Measurements from ENCODE around the gene ATP6V0E2. TPM values are rescaled to one million over a fixed set of nuclear protein-coding genes. Genes with fewer than 3 reads are reported as not detected.

Gene ATP6V0E2
- total RNA-seq, 1 donor, result 11.2 TPM

DNA sequence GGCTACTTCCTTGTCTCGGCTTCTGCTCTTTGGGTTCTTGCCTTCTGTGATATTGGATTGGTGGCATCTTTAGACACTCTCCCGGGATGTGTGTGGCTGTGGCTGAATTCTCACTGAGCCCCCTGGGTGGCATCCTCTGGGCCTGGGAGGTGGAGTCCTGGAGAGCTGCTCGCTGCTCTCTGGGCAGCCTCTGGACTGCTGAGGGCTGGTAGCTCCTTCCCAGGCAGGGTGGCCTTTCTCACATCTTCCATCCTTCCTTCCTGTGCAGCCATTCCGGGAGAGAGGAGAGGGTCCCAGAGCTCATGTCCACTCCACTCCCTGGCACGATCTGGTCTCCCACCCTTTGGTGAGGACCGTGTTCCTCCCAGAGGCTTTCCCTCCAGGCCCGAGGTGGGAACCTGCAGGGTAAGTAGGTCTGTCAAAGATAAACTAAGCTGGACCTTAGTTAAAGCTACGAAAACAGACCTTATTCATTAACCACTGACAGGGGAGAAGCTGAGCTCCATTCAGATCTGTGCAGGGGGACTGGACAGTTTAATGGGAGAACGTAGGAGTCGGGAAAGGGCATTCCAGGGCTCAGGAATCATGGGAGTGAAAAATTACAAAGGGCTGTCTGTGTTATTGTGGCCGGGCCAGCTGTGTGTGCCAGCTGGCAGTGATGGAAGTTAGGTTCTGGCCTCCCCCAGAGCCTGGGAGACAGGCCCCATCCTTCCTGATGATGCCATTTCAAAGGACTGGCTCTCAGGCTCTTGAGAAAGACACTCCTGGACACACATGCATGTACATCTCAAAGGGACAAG lies 8.7 kb downstream of the ATP6V0E2 start:
- no peak for TF ChIP-seq CTCF (IDR thresholded peaks at IDR 0.05; ENCODE audit: insufficient read depth, low read depth, low read length)

GRCh38 chr7:149883048-149883438 lies 9.3 kb downstream of the ATP6V0E2 start:
- no peak for DNase-seq (ENCODE audit: low read depth)
- no peak overlapping the region for H3K4me3 ChIP-seq (ENCODE audit: low read depth, low read length)
- no peak for TF ChIP-seq CTCF (IDR thresholded peaks at IDR 0.05; ENCODE audit: insufficient read depth, low read depth, low read length)

More for the DNA sequence above, 8.7 kb downstream of the ATP6V0E2 start:
- no peak overlapping the region for H3K4me3 ChIP-seq (ENCODE audit: low read depth, low read length)
- no peak for DNase-seq (ENCODE audit: low read depth)

- peak; percentile 29 for DNase-seq (ENCODE audit: low read depth)
- TF ChIP-seq CTCF (IDR thresholded peaks at IDR 0.05; ENCODE audit: insufficient read depth, low read depth, low read length), result peak; percentile 76
- H3K4me3 ChIP-seq (ENCODE audit: low read depth, low read length), result no peak overlapping the region
These were observed 9.7 kb downstream of the ATP6V0E2 start for GRCh38 chr7:149883452-149883861.

- no peak for DNase-seq (ENCODE audit: low read depth)
- H3K4me3 ChIP-seq (ENCODE audit: low read depth, low read length), result no peak overlapping the region
- no peak for TF ChIP-seq CTCF (IDR thresholded peaks at IDR 0.05; ENCODE audit: insufficient read depth, low read depth, low read length)
These were observed 10.2 kb downstream of the ATP6V0E2 start for GRCh38 chr7:149884016-149884415.

- DNase-seq (ENCODE audit: low read depth), result no peak
- H3K4me3 ChIP-seq (ENCODE audit: low read depth, low read length), result no peak overlapping the region
- TF ChIP-seq CTCF (IDR thresholded peaks at IDR 0.05; ENCODE audit: insufficient read depth, low read depth, low read length), result no peak
These were observed 10.8 kb downstream of the ATP6V0E2 start for GRCh38 chr7:149884541-149884940.

GRCh38 chr7:149885191-149886017 lies 11.6 kb downstream of the ATP6V0E2 start:
- no peak for DNase-seq (ENCODE audit: low read depth)
- no peak overlapping the region for H3K4me3 ChIP-seq (ENCODE audit: low read depth, low read length)
- no peak for TF ChIP-seq CTCF (IDR thresholded peaks at IDR 0.05; ENCODE audit: insufficient read depth, low read depth, low read length)
